ENCODE measurements around the gene ECM2. TPM values are rescaled to one million over a fixed set of nuclear protein-coding genes. Genes with fewer than 3 reads are reported as not detected.

The ECM2 gene
- total RNA-seq, 1 experiment from 2014 or later, result not detected

- Mint-ChIP-seq H3K36me3 (ENCODE audit: insufficient read depth in 1 of 3, low read depth in 3 of 3) (no peaks in the 10 kb centered on the region), H3K4me3 (no peak overlapping the region), H3K27me3 (ENCODE audit: low read depth) (no peaks in the 10 kb centered on the region), H3K4me1 (peaks cover 15 to 22% of the 10 kb centered on the region in 2 experiments), H3K27ac (no peak overlapping the region), H3K9me3 (no peaks in the 10 kb centered on the region)
- Histone ChIP-seq H3K4ac (ENCODE audit: low read depth, low read length) (no peak overlapping the region), H4K5ac (ENCODE audit: insufficient read length, low read depth, low read length) (no peak overlapping the region), H2BK15ac (ENCODE audit: low read depth, low read length) (no peak overlapping the region), H3K79me2 (ENCODE audit: insufficient read depth, low read length) (no peaks in the 10 kb centered on the region), H3K27ac (ENCODE audit: insufficient read length, low read depth, low read length) (no peak overlapping the region), H3K56ac (ENCODE audit: insufficient read length, low read depth, low read length) (no peak overlapping the region), H3K9ac (ENCODE audit: extremely low read depth, insufficient read length, low read length) (no peak overlapping the region), H4K91ac (ENCODE audit: insufficient read length, low read depth, low read length) (no peak overlapping the region), H3K18ac (ENCODE audit: insufficient read length, low read depth, low read length) (no peak overlapping the region), H2BK120ac (ENCODE audit: low read depth, low read length, poor library complexity, severe bottlenecking) (no peak overlapping the region), H3K23ac (ENCODE audit: insufficient read length, low read depth, low read length) (no peak overlapping the region), H2AFZ (ENCODE audit: low read length) (no peak overlapping the region), H3K23me2 (ENCODE audit: insufficient read length, low read depth, low read length, poor library complexity, severe bottlenecking) (no peaks in the 10 kb centered on the region), H3K14ac (ENCODE audit: insufficient read depth, low read length) (no peak overlapping the region), H3T11ph (ENCODE audit: low read length) (no peak overlapping the region), H2BK20ac (ENCODE audit: low read depth, low read length, poor library complexity, severe bottlenecking) (no peak overlapping the region), H3K9me3 (ENCODE audit: control insufficient read depth, low read depth, low read length) (no peaks in the 10 kb centered on the region), H2AK5ac (ENCODE audit: insufficient read length, low read length) (no peak overlapping the region), H4K20me1 (ENCODE audit: control insufficient read depth, insufficient read depth, insufficient read length) (no peaks in the 10 kb centered on the region), H3K4me1 (ENCODE audit: insufficient read depth, low read length) (peaks cover 2% of the 10 kb centered on the region; the same call in 1 of the 2 replicates), H3K27me3 (ENCODE audit: insufficient read depth, low read length) (no peaks in the 10 kb centered on the region), H3K4me2 (ENCODE audit: insufficient read depth, insufficient read length, low read length) (no peak overlapping the region), H2BK5ac (ENCODE audit: insufficient read length, low read length) (no peak overlapping the region), H3K79me1 (ENCODE audit: insufficient read depth, low read depth, low read length, poor library complexity, severe bottlenecking) (no peaks in the 10 kb centered on the region), H4K8ac (replicated peaks; ENCODE audit: insufficient read length, low read depth, low read length) (no peak overlapping the region), H2BK12ac (ENCODE audit: insufficient read length, low read depth, low read length) (no peak overlapping the region)
- no peak for DNase-seq
- no peak for TF ChIP-seq CTCF (conservative IDR thresholded peaks at IDR 0.05)
- WGBS (ENCODE audit: extremely low coverage, insufficient read length, low lambda C conversion rate), result no CpG with 5 or more reads among the region's 2 CpGs
Measured at GRCh38 chr9:92503156-92503555, 32.6 kb downstream of the ECM2 start.
